ENCODE measurements around the gene RNF182.

DNA sequence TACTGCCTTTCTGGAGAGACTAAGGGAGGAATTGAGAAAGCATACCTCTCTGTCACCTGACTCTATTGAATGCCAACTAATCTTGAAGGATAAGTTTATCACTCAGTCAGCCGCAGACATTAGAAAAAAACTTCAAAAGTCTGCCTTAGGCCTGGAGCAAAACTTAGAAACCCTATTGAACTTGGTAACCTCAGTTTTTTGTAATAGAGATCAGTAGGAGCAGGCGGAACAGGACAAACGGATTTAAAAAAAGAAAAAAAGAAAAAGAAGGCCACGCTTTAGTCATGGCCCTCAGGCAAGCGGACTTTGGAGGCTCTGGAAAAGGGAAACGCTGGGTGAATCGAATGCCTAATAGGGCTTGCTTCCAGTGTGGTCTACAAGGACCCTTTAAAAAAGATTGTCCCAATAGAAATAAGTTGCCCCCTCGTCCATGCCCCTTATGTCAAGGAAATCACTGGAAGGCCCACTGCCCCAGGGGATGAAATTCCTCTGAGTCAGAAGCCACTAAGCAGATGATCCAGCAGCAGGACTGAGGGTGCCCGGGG, 43.1 kb upstream of the RNF182 start:
- TF ChIP-seq, protein P1, sequence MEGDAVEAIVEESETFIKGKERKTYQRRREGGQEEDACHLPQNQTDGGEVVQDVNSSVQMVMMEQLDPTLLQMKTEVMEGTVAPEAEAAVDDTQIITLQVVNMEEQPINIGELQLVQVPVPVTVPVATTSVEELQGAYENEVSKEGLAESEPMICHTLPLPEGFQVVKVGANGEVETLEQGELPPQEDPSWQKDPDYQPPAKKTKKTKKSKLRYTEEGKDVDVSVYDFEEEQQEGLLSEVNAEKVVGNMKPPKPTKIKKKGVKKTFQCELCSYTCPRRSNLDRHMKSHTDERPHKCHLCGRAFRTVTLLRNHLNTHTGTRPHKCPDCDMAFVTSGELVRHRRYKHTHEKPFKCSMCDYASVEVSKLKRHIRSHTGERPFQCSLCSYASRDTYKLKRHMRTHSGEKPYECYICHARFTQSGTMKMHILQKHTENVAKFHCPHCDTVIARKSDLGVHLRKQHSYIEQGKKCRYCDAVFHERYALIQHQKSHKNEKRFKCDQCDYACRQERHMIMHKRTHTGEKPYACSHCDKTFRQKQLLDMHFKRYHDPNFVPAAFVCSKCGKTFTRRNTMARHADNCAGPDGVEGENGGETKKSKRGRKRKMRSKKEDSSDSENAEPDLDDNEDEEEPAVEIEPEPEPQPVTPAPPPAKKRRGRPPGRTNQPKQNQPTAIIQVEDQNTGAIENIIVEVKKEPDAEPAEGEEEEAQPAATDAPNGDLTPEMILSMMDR (IDR thresholded peaks at IDR 0.05), result no peak
- TF ChIP-seq, protein P2, sequence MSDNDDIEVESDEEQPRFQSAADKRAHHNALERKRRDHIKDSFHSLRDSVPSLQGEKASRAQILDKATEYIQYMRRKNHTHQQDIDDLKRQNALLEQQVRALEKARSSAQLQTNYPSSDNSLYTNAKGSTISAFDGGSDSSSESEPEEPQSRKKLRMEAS (IDR thresholded peaks at IDR 0.05; ENCODE audit: low read depth), result no peak
- TF ChIP-seq EZH2phosphoT487 (IDR thresholded peaks at IDR 0.05; ENCODE audit: borderline replicate concordance, low read depth), result no peak
- TF ChIP-seq SMC3 (IDR thresholded peaks at IDR 0.05; ENCODE audit: low read depth, low read length), result no peak
- no peak for TF ChIP-seq SIN3A (IDR thresholded peaks at IDR 0.05; ENCODE audit: borderline replicate concordance, low read depth, low read length)
- no peak for TF ChIP-seq CHD2 (IDR thresholded peaks at IDR 0.05; ENCODE audit: low read length, partially characterized antibody)
- TF ChIP-seq POLR2AphosphoS5 (IDR thresholded peaks at IDR 0.05; ENCODE audit: low read depth, low read length), result no peak
- TF ChIP-seq RAD21 (IDR thresholded peaks at IDR 0.05; ENCODE audit: low read length), result no peak
- no peak for TF ChIP-seq TAF1 (IDR thresholded peaks at IDR 0.05; ENCODE audit: borderline replicate concordance, low read depth, low read length)
- TF ChIP-seq, protein P3, sequence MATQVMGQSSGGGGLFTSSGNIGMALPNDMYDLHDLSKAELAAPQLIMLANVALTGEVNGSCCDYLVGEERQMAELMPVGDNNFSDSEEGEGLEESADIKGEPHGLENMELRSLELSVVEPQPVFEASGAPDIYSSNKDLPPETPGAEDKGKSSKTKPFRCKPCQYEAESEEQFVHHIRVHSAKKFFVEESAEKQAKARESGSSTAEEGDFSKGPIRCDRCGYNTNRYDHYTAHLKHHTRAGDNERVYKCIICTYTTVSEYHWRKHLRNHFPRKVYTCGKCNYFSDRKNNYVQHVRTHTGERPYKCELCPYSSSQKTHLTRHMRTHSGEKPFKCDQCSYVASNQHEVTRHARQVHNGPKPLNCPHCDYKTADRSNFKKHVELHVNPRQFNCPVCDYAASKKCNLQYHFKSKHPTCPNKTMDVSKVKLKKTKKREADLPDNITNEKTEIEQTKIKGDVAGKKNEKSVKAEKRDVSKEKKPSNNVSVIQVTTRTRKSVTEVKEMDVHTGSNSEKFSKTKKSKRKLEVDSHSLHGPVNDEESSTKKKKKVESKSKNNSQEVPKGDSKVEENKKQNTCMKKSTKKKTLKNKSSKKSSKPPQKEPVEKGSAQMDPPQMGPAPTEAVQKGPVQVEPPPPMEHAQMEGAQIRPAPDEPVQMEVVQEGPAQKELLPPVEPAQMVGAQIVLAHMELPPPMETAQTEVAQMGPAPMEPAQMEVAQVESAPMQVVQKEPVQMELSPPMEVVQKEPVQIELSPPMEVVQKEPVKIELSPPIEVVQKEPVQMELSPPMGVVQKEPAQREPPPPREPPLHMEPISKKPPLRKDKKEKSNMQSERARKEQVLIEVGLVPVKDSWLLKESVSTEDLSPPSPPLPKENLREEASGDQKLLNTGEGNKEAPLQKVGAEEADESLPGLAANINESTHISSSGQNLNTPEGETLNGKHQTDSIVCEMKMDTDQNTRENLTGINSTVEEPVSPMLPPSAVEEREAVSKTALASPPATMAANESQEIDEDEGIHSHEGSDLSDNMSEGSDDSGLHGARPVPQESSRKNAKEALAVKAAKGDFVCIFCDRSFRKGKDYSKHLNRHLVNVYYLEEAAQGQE (IDR thresholded peaks at IDR 0.05; ENCODE audit: low read depth, low read length), result no peak
